Esophagus muscularis mucosa (tissue), 4 donors: ENCODE measurements around the gene THUMPD2. TPM values are rescaled to one million over a fixed set of nuclear protein-coding genes. Genes with fewer than 3 reads are reported as not detected.

Experiments
- DNase-seq: peaks from one replicate; pipeline ENCODE4 v3.0.0-alpha.2; 2017; ENCODE audit errors: extremely low spot score
- H3K27ac ChIP-seq, 4 donors: fragments of 200-600 bp; sonication (generic); replicated peaks in 1 of 4; 1 replicate in 3 of 4; 2 replicates in 1 of 4; pipeline ENCODE4 v1.5.1; 2016 to 2019; ENCODE audit warnings: mild to moderate bottlenecking in 1 of 4
- H3K27me3 ChIP-seq, 4 donors: fragments of 200-600 bp; sonication (generic); one replicate each; pipeline versions ENCODE4 v1.5.1 to v1.6.0; 2016 to 2019
- H3K36me3 ChIP-seq, 4 donors: fragments of 200-600 bp; sonication (generic); one replicate each; pipeline ENCODE4 v1.5.1; 2016 to 2019
- H3K4me1 ChIP-seq, 4 donors: fragments of 200-600 bp; sonication (generic); one replicate each; pipeline ENCODE4 v1.5.1; 2016 to 2019
- H3K4me3 ChIP-seq, 4 donors: fragments of 200-600 bp; sonication (generic); 1 replicate in 2 of 4; 2 replicates in 2 of 4; pipeline ENCODE4 v1.5.1; 2016 to 2019; ENCODE audit warnings: mild to moderate bottlenecking in 4 of 4, moderate library complexity in 1 of 4
- H3K9me3 ChIP-seq, 4 donors: fragments of 200-600 bp; sonication (generic); 1 replicate in 3 of 4; 2 replicates in 1 of 4; pipeline ENCODE4 v1.5.1; 2016 to 2019
- EP300 ChIP-seq: sonication (generic); formaldehyde crosslinking; IDR thresholded peaks from one replicate; pipeline ENCODE4 v1.6.1; 2017; ENCODE audit warnings: antibody characterized with exemption
- POLR2A ChIP-seq: fragments of 450-650 bp; IDR thresholded peaks from one replicate; pipeline ENCODE4 v1.6.1; 2017; ENCODE audit warnings: antibody characterized with exemption, moderate library complexity, mild to moderate bottlenecking, low read depth
- POLR2AphosphoS5 ChIP-seq, 2 donors: sonication (generic); formaldehyde crosslinking; IDR thresholded peaks; one replicate each; pipeline ENCODE4 v1.6.1; 2017; ENCODE audit warnings: antibody characterized with exemption in 2 of 2
- WGBS: methylation state at CpG from one replicate; pipeline ENCODE4 v1.1.5; 2018; 5-methylcytosine and 5-hydroxymethylcytosine counted together
- intact Hi-C: fragments of 100-400 bp; cut with DNase I; formaldehyde crosslinking; loops from one replicate; pipeline ENCODE4 v1.15.1; 2023
- total RNA-seq, 4 donors: library from RNA; depleted of rRNA; stranded (reverse); fragments of >200 nt; gene quantifications; one replicate each; pipeline versions ENCODE4 v1.1.0 to v1.2.1, GENCODE V29; 2016
- TF ChIP-seq, protein P1 (sequence below), 3 experiments: fragments of 200-600 bp in 2 of 3; fragments of 450-650 bp in 1 of 3; sonication (generic) in 2 of 3; IDR thresholded peaks; one replicate each; pipeline ENCODE4 v1.5.1; 2017 to 2019; ENCODE audit warnings: antibody characterized with exemption in 3 of 3, mild to moderate bottlenecking in 2 of 3, moderate library complexity in 1 of 3

The THUMPD2 gene
- total RNA-seq, 4 donors from 2014 or later: 5.4 to 10.9 (median 9.7) TPM

DNA sequence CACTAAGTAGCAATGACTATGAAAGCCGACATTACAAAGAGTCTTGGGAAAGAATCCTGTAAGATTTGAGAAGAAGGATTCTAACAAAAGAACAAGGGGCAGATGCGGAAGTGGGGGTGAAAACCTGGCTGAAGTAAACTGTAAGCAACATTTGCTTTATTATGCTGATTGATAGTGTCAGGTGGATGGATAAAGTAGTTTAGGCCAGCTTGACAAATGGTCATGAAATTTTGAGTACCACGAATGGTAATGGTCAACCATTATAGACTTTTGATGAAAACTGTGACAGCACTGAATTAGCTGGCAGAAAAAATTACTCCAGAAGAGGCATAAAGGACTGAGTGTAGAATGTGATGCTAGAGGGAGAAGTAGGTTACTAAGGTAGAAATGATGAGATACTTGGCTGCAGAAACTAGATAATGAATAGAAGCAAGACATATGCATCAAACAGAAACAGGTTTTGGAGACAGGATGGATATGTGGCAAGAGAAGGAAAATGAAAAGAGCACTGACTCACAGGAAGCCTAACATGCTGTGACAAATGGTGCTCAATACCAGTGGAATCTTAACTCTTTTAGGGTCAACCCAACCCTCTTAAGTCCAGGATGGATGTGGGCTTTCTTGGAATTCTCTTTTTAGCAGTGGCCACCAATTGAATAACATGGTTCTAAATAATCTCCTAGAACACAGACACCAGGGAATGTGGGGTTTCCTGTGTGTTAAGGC is 6.8 kb downstream of the THUMPD2 start:
- Histone ChIP-seq H3K27ac (no peak overlapping the region), H3K36me3 (peaks cover 0 to 21% (median 7%) of the 10 kb centered on the region in 4 donors), H3K9me3 (no peaks in the 10 kb centered on the region), H3K4me3 (no peak overlapping the region), H3K27me3 (no peaks in the 10 kb centered on the region), H3K4me1 (peaks cover 11 to 47% (median 43%) of the 10 kb centered on the region in 4 donors)
- intact Hi-C loops: no loop called here
- no peak for DNase-seq
- TF ChIP-seq POLR2A (no peak), EP300 (no peak), POLR2AphosphoS5 (IDR thresholded peaks at IDR 0.05) (no peak)
- TF ChIP-seq, protein P1, sequence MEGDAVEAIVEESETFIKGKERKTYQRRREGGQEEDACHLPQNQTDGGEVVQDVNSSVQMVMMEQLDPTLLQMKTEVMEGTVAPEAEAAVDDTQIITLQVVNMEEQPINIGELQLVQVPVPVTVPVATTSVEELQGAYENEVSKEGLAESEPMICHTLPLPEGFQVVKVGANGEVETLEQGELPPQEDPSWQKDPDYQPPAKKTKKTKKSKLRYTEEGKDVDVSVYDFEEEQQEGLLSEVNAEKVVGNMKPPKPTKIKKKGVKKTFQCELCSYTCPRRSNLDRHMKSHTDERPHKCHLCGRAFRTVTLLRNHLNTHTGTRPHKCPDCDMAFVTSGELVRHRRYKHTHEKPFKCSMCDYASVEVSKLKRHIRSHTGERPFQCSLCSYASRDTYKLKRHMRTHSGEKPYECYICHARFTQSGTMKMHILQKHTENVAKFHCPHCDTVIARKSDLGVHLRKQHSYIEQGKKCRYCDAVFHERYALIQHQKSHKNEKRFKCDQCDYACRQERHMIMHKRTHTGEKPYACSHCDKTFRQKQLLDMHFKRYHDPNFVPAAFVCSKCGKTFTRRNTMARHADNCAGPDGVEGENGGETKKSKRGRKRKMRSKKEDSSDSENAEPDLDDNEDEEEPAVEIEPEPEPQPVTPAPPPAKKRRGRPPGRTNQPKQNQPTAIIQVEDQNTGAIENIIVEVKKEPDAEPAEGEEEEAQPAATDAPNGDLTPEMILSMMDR (IDR thresholded peaks at IDR 0.05): no peak
- 86% methylated on average over 3 of the region's 3 CpGs for WGBS

DNA sequence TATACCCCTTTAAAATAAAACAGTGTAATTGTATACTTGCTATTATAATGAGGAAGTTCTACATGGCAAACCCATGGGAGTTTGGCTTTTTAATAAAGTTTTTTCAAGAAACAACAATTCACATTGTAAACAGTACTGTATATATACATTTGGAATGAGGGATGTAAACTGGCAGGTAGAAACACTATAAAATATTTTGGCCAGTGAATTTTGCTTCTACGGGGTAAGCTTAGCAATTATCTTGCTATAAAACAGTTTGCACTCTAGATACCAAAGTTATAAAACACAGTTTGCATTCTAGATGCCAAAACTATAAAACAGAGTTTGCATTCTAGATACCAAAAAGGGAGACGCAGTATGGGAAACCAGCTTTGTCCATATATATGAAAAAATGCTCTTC is 16.6 kb downstream of the THUMPD2 start:
- H3K27me3 ChIP-seq: no peaks in the 10 kb centered on the region
- no peaks in the 10 kb centered on the region for H3K9me3 ChIP-seq
- no peak for TF ChIP-seq POLR2A
- TF ChIP-seq EP300: no peak
- TF ChIP-seq POLR2AphosphoS5 (IDR thresholded peaks at IDR 0.05): no peak
- TF ChIP-seq, protein P1 (IDR thresholded peaks at IDR 0.05): no peak
- intact Hi-C loops: no loop called here
- no peak overlapping the region for H3K4me3 ChIP-seq
- no peak for DNase-seq
- H3K36me3 ChIP-seq: peaks cover 11 to 66% (median 40%) of the 10 kb centered on the region in 4 donors
- WGBS: 100% methylated on average over 2 of the region's 2 CpGs
- H3K4me1 ChIP-seq: no peaks in the 10 kb centered on the region
- H3K27ac ChIP-seq: no peak overlapping the region

DNA sequence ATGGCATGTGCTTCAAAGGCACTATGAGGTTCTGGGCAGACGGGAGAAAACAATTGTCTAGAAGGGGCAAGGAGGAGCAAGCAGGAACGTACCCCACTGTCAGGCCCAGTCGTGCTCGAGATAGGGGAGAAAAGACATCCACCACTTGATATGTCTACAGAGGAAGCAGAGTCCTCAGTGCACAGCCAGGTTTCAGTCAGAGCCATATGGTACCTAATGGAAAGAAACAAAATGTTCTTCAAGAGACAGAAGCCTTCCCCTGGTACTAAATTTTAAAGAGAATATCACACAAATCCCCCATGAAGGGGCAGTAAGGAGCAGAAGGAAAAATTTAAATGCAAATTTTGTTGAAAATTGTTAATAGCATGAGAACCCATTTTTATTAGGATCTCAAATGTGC is 21.9 kb downstream of the THUMPD2 start:
- peaks cover 0 to 3% (median under 1%) of the 10 kb centered on the region in 4 donors for H3K4me1 ChIP-seq
- peaks cover 37 to 93% (median 69%) of the 10 kb centered on the region in 4 donors for H3K36me3 ChIP-seq
- no peaks in the 10 kb centered on the region for H3K27me3 ChIP-seq
- 93% methylated on average over 4 of the region's 4 CpGs for WGBS
- DNase-seq: no peak
- TF ChIP-seq, protein P1 (IDR thresholded peaks at IDR 0.05): no peak
- H3K4me3 ChIP-seq: no peak overlapping the region
- H3K9me3 ChIP-seq: no peaks in the 10 kb centered on the region
- intact Hi-C loops: no loop called here
- no peak overlapping the region for H3K27ac ChIP-seq

GRCh38 chr2:39755466-39755865 is 23.6 kb downstream of the THUMPD2 start:
- TF ChIP-seq POLR2A (no peak), EP300 (no peak), POLR2AphosphoS5 (IDR thresholded peaks at IDR 0.05) (no peak)
- TF ChIP-seq, protein P1 (IDR thresholded peaks at IDR 0.05): no peak
- H3K4me1 ChIP-seq: peaks cover 0 to 6% (median 1%) of the 10 kb centered on the region in 4 donors
- 90% methylated on average over 1 of the region's 1 CpG for WGBS
- DNase-seq: no peak
- H3K4me3 ChIP-seq: no peak overlapping the region
- peaks cover 44 to 92% (median 76%) of the 10 kb centered on the region in 4 donors for H3K36me3 ChIP-seq
- H3K27me3 ChIP-seq: no peaks in the 10 kb centered on the region
- no peak overlapping the region for H3K27ac ChIP-seq
- no peaks in the 10 kb centered on the region for H3K9me3 ChIP-seq
- intact Hi-C loops: no loop called here
